ENCODE measurements around the gene TRNAU1AP.

- no peak for TF ChIP-seq POLR2AphosphoS5 (IDR thresholded peaks at IDR 0.05; ENCODE audit: borderline replicate concordance, low read depth, low read length)
- no peak for TF ChIP-seq EZH2 (IDR thresholded peaks at IDR 0.05)
Measured at GRCh38 chr1:28566931-28567330, 14.0 kb downstream of the TRNAU1AP start.

All from SK-N-MC (cell line).